Coronary artery (tissue), 2 donors: ENCODE data around the gene CYP4F2.
"Not testable (repeated sequence)": the region's sequence is repeated elsewhere in the genome, so short reads cannot be mapped to it uniquely, and the experiment has no call there.

Source experiments
- DNase-seq: peaks from one replicate; pipeline ENCODE4 v3.0.0-alpha.2; 2017; ENCODE audit warnings: low spot score
- H3K27ac ChIP-seq, 2 donors: fragments of 200-600 bp; sonication (generic); one replicate each; pipeline ENCODE4 v1.5.1; 2016 to 2019
- H3K4me3 ChIP-seq: fragments of 200-600 bp; sonication (generic); 2 replicates; pipeline ENCODE4 v1.5.1; 2016; ENCODE audit warnings: mild to moderate bottlenecking, moderate library complexity
- TF ChIP-seq, protein P1 (sequence below): fragments of 200-600 bp; sonication (generic); IDR thresholded peaks from one replicate; pipeline ENCODE4 v1.5.1; 2019; ENCODE audit warnings: antibody characterized with exemption

CYP4F2 gene

DNA sequence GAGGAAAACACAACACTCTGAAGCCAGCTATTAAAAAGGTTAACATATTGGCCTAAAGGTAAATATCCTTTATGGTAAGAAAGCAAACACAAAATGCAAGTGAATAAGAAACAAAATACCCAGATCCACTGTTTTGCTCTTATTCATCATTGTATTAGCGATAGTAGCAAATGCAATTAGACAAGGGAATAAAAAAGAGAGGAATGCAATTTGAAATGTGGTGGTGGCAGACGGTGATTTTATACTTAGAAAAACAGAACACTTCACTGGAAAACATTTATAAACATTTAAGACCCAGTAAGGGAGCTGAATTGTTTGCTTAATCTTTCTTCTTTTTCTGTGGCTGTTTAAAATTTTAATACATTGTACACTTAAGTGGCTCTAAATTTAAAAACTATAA lies 17.2 kb upstream of the CYP4F2 start:
- Histone ChIP-seq H3K27ac (no peak overlapping the region), H3K4me3 (no peak overlapping the region)
- no peak for DNase-seq
- TF ChIP-seq, protein P1, sequence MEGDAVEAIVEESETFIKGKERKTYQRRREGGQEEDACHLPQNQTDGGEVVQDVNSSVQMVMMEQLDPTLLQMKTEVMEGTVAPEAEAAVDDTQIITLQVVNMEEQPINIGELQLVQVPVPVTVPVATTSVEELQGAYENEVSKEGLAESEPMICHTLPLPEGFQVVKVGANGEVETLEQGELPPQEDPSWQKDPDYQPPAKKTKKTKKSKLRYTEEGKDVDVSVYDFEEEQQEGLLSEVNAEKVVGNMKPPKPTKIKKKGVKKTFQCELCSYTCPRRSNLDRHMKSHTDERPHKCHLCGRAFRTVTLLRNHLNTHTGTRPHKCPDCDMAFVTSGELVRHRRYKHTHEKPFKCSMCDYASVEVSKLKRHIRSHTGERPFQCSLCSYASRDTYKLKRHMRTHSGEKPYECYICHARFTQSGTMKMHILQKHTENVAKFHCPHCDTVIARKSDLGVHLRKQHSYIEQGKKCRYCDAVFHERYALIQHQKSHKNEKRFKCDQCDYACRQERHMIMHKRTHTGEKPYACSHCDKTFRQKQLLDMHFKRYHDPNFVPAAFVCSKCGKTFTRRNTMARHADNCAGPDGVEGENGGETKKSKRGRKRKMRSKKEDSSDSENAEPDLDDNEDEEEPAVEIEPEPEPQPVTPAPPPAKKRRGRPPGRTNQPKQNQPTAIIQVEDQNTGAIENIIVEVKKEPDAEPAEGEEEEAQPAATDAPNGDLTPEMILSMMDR, result no peak

DNA sequence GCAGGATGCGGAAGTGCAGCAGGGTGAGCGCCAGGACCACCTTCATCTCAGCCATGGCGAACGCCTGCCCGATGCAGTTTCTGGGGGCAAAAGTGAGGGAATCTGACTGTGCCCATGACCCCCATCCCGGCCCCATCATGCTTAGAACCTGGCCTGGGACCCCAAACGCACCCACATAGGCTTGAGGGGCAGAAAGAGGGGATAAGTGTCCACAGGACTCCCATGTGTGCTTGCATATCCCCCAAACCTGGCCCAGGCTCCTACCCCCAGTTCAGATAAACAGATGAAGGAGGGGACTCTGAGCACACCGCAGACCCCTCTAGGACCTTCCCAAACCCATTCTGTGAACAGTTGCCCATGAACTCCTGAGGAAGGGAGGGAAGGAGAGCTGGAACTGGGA lies 16.0 kb upstream of the CYP4F2 start:
- TF ChIP-seq, protein P1, result no peak

DNA sequence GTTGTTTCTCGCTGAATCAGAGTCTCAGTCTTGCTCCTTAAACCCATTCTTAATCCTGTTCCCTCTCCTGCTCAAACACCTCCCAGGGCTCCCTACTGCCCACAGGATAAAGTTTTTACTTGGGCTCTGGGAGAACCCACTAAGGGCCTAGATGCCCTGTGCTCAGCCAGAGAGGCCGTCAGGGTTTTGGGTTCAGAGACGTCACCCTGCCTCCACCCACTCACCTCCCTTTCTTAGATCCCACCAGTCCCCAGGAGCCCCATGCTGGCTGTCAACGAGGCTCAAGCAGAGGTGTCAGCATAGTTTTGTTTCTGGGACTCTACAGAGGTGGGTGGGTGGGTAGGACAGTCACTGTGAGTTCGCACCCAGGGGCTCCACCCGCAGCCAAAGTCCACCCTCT lies 15.5 kb upstream of the CYP4F2 start:
- Histone ChIP-seq H3K4me3 (no peak overlapping the region), H3K27ac (no peak overlapping the region)
- DNase-seq, result no peak
- TF ChIP-seq, protein P1, result no peak

More for the DNA sequence above, 16.0 kb upstream of the CYP4F2 start:
- Histone ChIP-seq H3K27ac (no peak overlapping the region), H3K4me3 (no peak overlapping the region)
- no peak for DNase-seq

DNA sequence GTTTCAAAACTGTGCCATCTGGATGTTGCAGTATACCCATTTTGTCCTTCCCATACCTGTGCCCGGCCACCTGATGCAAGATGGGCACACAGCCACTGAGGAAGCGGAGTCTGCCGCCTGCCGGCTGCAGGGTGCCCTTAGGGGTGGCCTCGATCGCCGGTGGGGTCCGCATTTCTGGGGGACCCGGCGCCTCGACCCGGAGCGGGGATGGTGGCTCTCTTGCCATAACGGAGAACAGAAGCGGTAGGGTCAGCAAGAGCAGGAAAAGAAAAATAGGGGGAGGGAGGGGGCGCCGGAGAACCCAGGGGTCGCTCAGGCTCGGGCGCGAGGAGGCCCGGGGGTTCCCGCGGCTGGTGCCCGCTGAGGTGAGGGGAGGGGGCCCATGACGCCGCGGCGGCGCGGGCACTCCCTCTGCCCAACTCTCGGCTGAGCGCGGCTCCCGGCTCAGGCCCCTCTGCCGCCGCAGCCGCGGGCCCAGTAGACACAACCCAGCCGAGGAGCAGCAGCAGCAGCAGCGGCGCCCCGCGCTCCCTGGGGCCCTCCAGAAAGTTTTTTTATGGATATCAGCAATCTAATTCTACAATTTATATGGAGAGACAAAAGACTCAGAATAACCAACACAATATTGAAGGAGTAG lies 13.8 kb upstream of the CYP4F2 start:
- TF ChIP-seq, protein P1, result no peak
- DNase-seq, result no peak
- Histone ChIP-seq H3K4me3 (no peak overlapping the region), H3K27ac (no peak overlapping the region)

DNA sequence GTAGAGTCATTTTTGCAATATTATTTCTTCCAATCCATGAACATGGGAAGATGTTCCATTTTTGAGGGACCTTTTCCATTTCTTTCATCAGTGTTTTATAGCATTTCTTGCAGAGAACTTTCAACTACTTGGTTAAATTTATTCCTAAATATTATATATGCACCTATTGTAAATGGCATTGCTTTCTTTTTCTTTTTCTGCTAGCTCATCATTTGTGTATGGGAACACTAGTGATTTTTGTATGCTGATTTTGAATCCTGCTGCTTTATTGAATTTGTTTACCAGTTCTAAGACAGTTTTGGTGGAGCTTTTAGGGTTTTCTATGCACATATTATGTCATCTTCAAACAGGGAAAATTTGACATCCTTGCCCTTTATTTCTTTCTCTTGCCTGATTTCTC lies 7.2 kb upstream of the CYP4F2 start:
- TF ChIP-seq, protein P1, result no peak
- Histone ChIP-seq H3K4me3 (no peak overlapping the region), H3K27ac (no peak overlapping the region)
- DNase-seq, result no peak

DNA sequence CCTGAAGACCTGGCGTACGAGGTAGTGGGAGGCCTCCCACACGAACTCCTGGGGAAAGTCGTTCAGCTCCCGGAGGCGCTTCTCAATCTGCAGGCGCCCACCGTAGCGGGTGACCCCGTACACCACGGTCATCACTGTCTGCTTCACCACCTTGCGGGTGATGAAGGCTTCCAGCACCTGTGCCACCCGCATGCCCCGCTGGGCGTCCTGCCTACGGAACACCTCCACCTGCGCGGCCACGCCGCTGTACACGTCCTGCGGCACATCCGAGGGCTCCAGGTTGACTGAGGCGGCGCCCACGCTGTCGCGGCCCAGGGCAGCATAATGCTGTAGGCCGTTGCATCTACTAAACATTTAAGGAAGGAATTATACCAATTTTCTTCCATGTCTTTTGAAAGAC lies 5.0 kb upstream of the CYP4F2 start:
- H3K4me3 ChIP-seq, DNase-seq, H3K27ac ChIP-seq: not testable (repeated sequence)

DNA sequence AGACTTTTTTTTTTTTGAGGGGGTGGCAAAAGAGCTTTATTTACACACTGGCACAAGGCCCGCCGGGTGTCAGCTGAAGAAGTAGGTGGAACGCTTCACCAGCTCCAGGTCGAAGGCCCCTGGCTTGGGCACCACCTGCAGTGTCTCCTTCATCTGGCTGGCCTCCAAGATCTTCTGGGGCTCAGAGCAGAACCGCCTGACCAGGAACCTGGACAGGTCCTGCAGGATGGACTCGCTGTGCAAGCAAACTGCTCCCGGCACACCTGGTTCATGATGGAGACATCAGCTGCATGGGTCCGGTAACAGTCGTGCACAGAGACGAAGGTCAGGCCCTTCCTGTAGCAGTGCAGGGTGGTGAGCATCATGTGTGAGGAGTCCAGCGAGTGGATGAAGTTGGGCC lies 4.4 kb upstream of the CYP4F2 start:
- TF ChIP-seq, protein P1, result no peak
- Histone ChIP-seq H3K4me3 (no peak overlapping the region), H3K27ac (no peak overlapping the region)
- no peak for DNase-seq
